Measurements from ENCODE around the gene SDK1.

Gene SDK1

GRCh38 chr7:4273566-4274230, 972.6 kb downstream of the SDK1 start:
- Mint-ChIP-seq H3K36me3 (ENCODE audit: low read depth) (no peaks in the 10 kb centered on the region), H3K9me3 (peaks cover 10% of the 10 kb centered on the region), H3K27me3 (no peaks in the 10 kb centered on the region), H3K4me3 (no peak overlapping the region), H3K4me1 (ENCODE audit: low read depth) (no peaks in the 10 kb centered on the region), H3K27ac (no peak overlapping the region)

GRCh38 chr7:4274286-4274685, 973.2 kb downstream of the SDK1 start:
- H3K27me3 Mint-ChIP-seq, result no peaks in the 10 kb centered on the region

GRCh38 chr7:4277936-4278335, 976.9 kb downstream of the SDK1 start:
- H3K36me3 Mint-ChIP-seq (ENCODE audit: low read depth), result no peaks in the 10 kb centered on the region
- no peaks in the 10 kb centered on the region for H3K27me3 Mint-ChIP-seq
- no peak overlapping the region for H3K27ac Mint-ChIP-seq
- no peak overlapping the region for H3K4me3 Mint-ChIP-seq
- no peaks in the 10 kb centered on the region for H3K4me1 Mint-ChIP-seq (ENCODE audit: low read depth)
- H3K9me3 Mint-ChIP-seq, result peaks cover 10% of the 10 kb centered on the region

More at GRCh38 chr7:4274286-4274685, 973.2 kb downstream of the SDK1 start:
- Mint-ChIP-seq H3K4me3 (no peak overlapping the region), H3K9me3 (peaks cover 10% of the 10 kb centered on the region), H3K27ac (no peak overlapping the region), H3K4me1 (ENCODE audit: low read depth) (no peaks in the 10 kb centered on the region), H3K36me3 (ENCODE audit: low read depth) (no peaks in the 10 kb centered on the region)

GRCh38 chr7:4279216-4279615, 978.2 kb downstream of the SDK1 start:
- Mint-ChIP-seq H3K27ac (no peak overlapping the region), H3K36me3 (ENCODE audit: low read depth) (no peaks in the 10 kb centered on the region), H3K9me3 (peaks cover 5% of the 10 kb centered on the region), H3K27me3 (no peaks in the 10 kb centered on the region), H3K4me1 (ENCODE audit: low read depth) (no peaks in the 10 kb centered on the region), H3K4me3 (no peak overlapping the region)

GRCh38 chr7:4281231-4281993, 980.4 kb downstream of the SDK1 start:
- Mint-ChIP-seq H3K4me1 (ENCODE audit: low read depth) (no peaks in the 10 kb centered on the region), H3K36me3 (ENCODE audit: low read depth) (no peaks in the 10 kb centered on the region), H3K9me3 (no peaks in the 10 kb centered on the region), H3K27ac (no peak overlapping the region), H3K4me3 (no peak overlapping the region), H3K27me3 (peaks cover under 1% of the 10 kb centered on the region)

GRCh38 chr7:4282434-4283223, 981.6 kb downstream of the SDK1 start:
- H3K4me1 Mint-ChIP-seq (ENCODE audit: low read depth), result no peaks in the 10 kb centered on the region
- no peaks in the 10 kb centered on the region for H3K36me3 Mint-ChIP-seq (ENCODE audit: low read depth)
- H3K27ac Mint-ChIP-seq, result no peak overlapping the region
- H3K27me3 Mint-ChIP-seq, result peaks cover 4% of the 10 kb centered on the region
- H3K4me3 Mint-ChIP-seq, result no peak overlapping the region
- H3K9me3 Mint-ChIP-seq, result no peaks in the 10 kb centered on the region

- Mint-ChIP-seq H3K4me1 (ENCODE audit: low read depth) (no peaks in the 10 kb centered on the region), H3K27me3 (peaks cover 21% of the 10 kb centered on the region), H3K27ac (no peak overlapping the region), H3K9me3 (peaks cover 3% of the 10 kb centered on the region), H3K4me3 (no peak overlapping the region), H3K36me3 (ENCODE audit: low read depth) (no peaks in the 10 kb centered on the region)
Observed at GRCh38 chr7:4286351-4286750, 985.3 kb downstream of the SDK1 start.

GRCh38 chr7:4288791-4289394, 987.8 kb downstream of the SDK1 start:
- Mint-ChIP-seq H3K27me3 (peaks cover 21% of the 10 kb centered on the region), H3K4me1 (ENCODE audit: low read depth) (no peaks in the 10 kb centered on the region), H3K27ac (no peak overlapping the region), H3K4me3 (no peak overlapping the region), H3K36me3 (ENCODE audit: low read depth) (no peaks in the 10 kb centered on the region), H3K9me3 (peaks cover 15% of the 10 kb centered on the region)

- Mint-ChIP-seq H3K4me1 (ENCODE audit: low read depth) (no peaks in the 10 kb centered on the region), H3K27ac (no peak overlapping the region), H3K36me3 (ENCODE audit: low read depth) (no peaks in the 10 kb centered on the region), H3K9me3 (peaks cover 22% of the 10 kb centered on the region), H3K4me3 (no peak overlapping the region), H3K27me3 (peaks cover 3% of the 10 kb centered on the region)
Observed at GRCh38 chr7:4297165-4297917, 996.3 kb downstream of the SDK1 start.

- H3K36me3 Mint-ChIP-seq (ENCODE audit: low read depth), result no peaks in the 10 kb centered on the region
- no peak overlapping the region for H3K27ac Mint-ChIP-seq
- H3K4me1 Mint-ChIP-seq (ENCODE audit: low read depth), result no peaks in the 10 kb centered on the region
- H3K9me3 Mint-ChIP-seq, result peaks cover 22% of the 10 kb centered on the region
- no peak overlapping the region for H3K4me3 Mint-ChIP-seq
- H3K27me3 Mint-ChIP-seq, result peaks cover 3% of the 10 kb centered on the region
Observed at GRCh38 chr7:4297918-4298219, 996.8 kb downstream of the SDK1 start.

GRCh38 chr7:4299431-4299830, 998.4 kb downstream of the SDK1 start:
- Mint-ChIP-seq H3K27ac (no peak overlapping the region), H3K9me3 (peaks cover 12% of the 10 kb centered on the region), H3K4me1 (ENCODE audit: low read depth) (no peaks in the 10 kb centered on the region), H3K36me3 (ENCODE audit: low read depth) (no peaks in the 10 kb centered on the region), H3K4me3 (no peak overlapping the region), H3K27me3 (peaks cover 3% of the 10 kb centered on the region)

GRCh38 chr7:4302203-4302905, 1001.3 kb downstream of the SDK1 start:
- H3K27me3 Mint-ChIP-seq, result peaks cover 3% of the 10 kb centered on the region
- H3K4me3 Mint-ChIP-seq, result no peak overlapping the region
- no peaks in the 10 kb centered on the region for H3K36me3 Mint-ChIP-seq (ENCODE audit: low read depth)
- no peaks in the 10 kb centered on the region for H3K9me3 Mint-ChIP-seq
- no peaks in the 10 kb centered on the region for H3K4me1 Mint-ChIP-seq (ENCODE audit: low read depth)
- H3K27ac Mint-ChIP-seq, result no peak overlapping the region

- Mint-ChIP-seq H3K4me1 (ENCODE audit: low read depth) (no peaks in the 10 kb centered on the region), H3K27ac (no peak overlapping the region), H3K9me3 (no peaks in the 10 kb centered on the region), H3K36me3 (ENCODE audit: low read depth) (no peaks in the 10 kb centered on the region), H3K4me3 (no peak overlapping the region), H3K27me3 (no peaks in the 10 kb centered on the region)
Observed at GRCh38 chr7:4307316-4308204, 1006.5 kb downstream of the SDK1 start.
